SU-DHL-6 (cell line): ENCODE data around the gene SSC4D.

Experiments
- CTCF ChIP-seq: fragments of 200-600 bp; sonication (generic); IDR thresholded peaks from one replicate; pipeline ENCODE4 v1.5.1; 2017; ENCODE audit warnings: antibody characterized with exemption, mild to moderate bottlenecking, low read length, moderate library complexity; ENCODE audit not compliant: insufficient read depth, poor library complexity, severe bottlenecking
- EZH2phosphoT487 ChIP-seq: fragments of 200-600 bp; sonication (generic), shearing (Covaris generic); conservative IDR thresholded peaks from 2 replicates; pipeline ENCODE4 v1.6.1; 2018; ENCODE audit warnings: mild to moderate bottlenecking, antibody characterized with exemption, low read length, moderate library complexity, mixed read lengths

- TF ChIP-seq CTCF (no peak), EZH2phosphoT487 (no peak)
Observed at GRCh38 chr7:76403780-76404494, 5.6 kb downstream of the SSC4D start.
